GM20431 (cell line): ENCODE results near the gene STK17A.
"Not testable (repeated sequence)": the region's sequence is repeated elsewhere in the genome, so short reads cannot be mapped to it uniquely, and the experiment has no call there.

Experiments used
- in situ Hi-C: fragments of 300-500 bp; cut with MseI, MboI; formaldehyde crosslinking; loops from one replicate; pipeline ENCODE4 v1.15.0; 2020; ENCODE audit warnings: low sequenced_read_pairs; ENCODE audit not compliant: unreplicated experiment

STK17A gene

GRCh38 chr7:43591558-43592180, 8.8 kb downstream of the STK17A start:
- in situ Hi-C loops: no loop called here

- in situ Hi-C loops: no loop called here
These were observed 9.4 kb downstream of the STK17A start for GRCh38 chr7:43592326-43592725.

- in situ Hi-C loops: no loop called here
These were observed 10.1 kb downstream of the STK17A start for GRCh38 chr7:43593010-43593409.

- in situ Hi-C loops: no loop called here
These were observed 11.1 kb downstream of the STK17A start for GRCh38 chr7:43594020-43594419.

- in situ Hi-C loops: not testable (repeated sequence)
These were observed 13.5 kb downstream of the STK17A start for GRCh38 chr7:43596426-43596825.

- in situ Hi-C loops: no loop called here
These were observed 17.1 kb downstream of the STK17A start for GRCh38 chr7:43600056-43600455.

GRCh38 chr7:43602256-43602655, 19.3 kb downstream of the STK17A start:
- in situ Hi-C loops: no loop called here

- in situ Hi-C loops: no loop called here
These were observed 21.3 kb downstream of the STK17A start for GRCh38 chr7:43604251-43604650.

- in situ Hi-C loops: no loop called here
These were observed 26.2 kb downstream of the STK17A start for GRCh38 chr7:43609097-43609496.

GRCh38 chr7:43612128-43612527, 29.2 kb downstream of the STK17A start:
- in situ Hi-C loops: no loop called here

GRCh38 chr7:43612599-43613589, 30.0 kb downstream of the STK17A start:
- in situ Hi-C loops: no loop called here

- in situ Hi-C loops: no loop called here
These were observed 32.7 kb downstream of the STK17A start for GRCh38 chr7:43615558-43616145.

- in situ Hi-C loops: no loop called here
These were observed 34.1 kb downstream of the STK17A start for GRCh38 chr7:43616977-43617376.

GRCh38 chr7:43618073-43618472, 35.2 kb downstream of the STK17A start:
- in situ Hi-C loops: no loop called here

GRCh38 chr7:43619213-43620012, 36.5 kb downstream of the STK17A start:
- in situ Hi-C loops: no loop called here

GRCh38 chr7:43621729-43622448, 39.0 kb downstream of the STK17A start:
- in situ Hi-C loops: no loop called here

GRCh38 chr7:43624156-43624555, 41.2 kb downstream of the STK17A start:
- in situ Hi-C loops: no loop called here

GRCh38 chr7:43625453-43625852, 42.5 kb downstream of the STK17A start:
- in situ Hi-C loops: no loop called here

- in situ Hi-C loops: no loop called here
These were observed 43.1 kb downstream of the STK17A start for GRCh38 chr7:43625980-43626379.

- in situ Hi-C loops: no loop called here
These were observed 43.8 kb downstream of the STK17A start for GRCh38 chr7:43626695-43627094.
